CD4-positive, alpha-beta T cell treated with Interleukin-10 for 1 hour (primary cell): ENCODE results near the gene BPIFB3.

Source experiments
- DNase-seq: peaks from one replicate; pipeline ENCODE4 v3.0.0-alpha.2; 2020

Gene BPIFB3

DNA sequence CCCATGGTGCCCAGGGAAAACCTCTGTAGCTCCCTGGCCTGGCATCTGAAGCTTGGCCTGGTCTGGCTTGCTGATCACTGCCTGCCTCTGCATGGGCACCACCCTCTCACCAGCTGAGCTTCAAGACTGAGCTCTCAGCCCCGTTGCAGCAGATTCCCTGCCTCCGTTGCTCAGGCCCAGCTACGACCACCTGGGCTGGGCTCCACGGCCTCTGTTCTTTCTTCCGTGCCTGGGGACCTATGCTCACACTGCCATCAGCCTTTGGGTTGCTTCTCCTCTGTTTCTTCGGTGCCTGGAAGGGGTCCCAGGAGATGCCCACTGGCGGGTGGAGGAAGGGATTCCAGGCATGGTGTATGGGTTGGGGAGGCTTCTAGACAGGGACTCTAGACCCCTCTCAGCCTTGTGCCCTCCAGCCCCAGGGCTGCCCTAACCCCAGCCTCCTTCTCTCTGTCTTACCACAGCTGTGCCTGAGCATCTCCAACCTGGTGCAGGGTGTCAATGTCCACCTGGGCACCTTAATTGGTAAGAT is 37.1 kb upstream of the BPIFB3 start:
- no peak for DNase-seq

DNA sequence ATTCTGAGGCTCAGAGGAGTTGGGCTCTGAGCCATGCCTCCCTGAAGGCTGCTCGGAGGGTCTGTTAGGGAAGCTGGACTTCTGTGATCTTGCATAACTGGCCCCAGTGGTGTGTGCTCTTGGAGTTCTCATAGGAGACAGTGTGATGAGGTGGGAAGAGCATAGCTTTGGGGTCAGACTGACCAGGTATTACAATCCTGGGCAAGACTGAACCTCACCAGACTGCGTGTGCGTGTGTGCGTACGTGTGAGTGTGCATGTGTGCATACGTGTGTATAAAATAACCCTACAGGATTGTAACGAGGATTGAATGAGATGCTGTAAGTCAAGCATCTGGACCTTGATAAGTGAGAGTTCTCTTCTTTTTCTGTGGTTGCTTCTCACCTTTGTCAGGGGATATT is 36.2 kb upstream of the BPIFB3 start:
- DNase-seq, result no peak

DNA sequence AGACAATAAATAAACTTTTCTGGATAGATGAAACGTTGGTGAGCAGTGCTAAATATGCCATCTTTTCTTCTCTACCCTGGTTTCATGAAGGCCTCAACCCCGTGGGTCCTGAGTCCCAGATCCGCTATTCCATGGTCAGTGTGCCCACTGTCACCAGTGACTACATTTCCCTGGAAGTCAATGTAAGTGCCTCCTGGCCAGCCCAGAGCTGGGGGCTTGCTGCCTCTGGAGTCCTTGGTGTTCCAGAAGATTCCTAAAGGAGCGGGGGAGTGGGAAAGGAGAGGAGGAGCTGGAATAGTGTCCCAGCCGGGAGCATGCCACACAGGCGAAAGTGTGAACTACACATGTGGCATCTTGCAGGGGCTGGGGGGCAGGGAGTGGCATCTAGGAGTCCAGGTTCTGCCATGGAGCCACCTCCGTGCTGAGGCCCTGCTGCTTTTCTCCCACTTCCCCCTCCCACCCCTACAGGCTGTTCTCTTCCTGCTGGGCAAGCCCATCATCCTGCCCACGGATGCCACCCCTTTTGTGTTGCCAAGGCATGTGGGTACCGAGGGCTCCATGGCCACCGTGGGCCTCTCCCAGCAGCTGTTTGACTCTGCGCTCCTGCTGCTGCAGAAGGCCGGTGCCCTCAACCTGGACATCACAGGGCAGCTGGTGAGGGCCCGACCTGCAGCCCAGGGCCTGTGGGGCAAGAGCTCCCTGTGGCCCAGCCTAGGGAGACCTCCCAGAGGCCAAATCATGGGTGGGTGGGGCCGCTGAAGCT is 35.4 kb upstream of the BPIFB3 start:
- no peak for DNase-seq

DNA sequence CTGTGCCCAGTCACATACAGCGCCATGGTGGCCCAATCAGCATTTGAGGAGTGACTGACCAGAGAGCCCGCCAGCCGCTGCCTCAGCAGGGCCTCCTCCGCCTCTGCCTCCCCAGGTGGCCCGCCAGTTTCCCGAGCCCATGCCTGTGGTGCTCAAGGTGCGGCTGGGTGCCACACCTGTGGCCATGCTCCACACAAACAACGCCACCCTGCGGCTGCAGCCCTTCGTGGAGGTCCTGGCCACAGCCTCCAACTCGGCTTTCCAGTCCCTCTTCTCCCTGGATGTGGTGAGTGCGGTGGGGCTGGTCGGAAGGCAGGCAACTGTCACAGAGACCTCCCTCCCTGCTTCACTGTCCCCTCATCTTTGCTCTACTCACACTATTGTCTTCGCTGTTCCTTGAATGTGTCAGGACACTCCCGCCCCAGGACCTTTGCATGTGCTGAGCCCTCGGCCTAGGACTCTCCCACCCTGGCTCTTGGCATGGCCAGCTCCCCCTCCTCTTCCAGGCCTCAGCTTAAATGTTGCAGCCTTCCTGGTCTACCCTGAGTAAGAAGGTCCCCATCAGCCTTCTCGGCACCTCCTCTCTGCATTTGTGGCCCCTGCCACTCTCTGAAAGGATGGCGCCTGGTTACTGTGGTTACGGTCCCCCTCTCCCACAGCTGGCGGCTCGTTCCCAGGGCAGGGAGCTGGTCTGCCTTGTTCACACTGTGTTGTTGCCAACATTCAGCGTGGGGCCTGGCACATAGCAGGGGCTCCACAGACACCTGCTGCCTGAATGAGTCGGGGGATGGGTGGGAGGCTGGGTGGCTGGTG is 34.0 kb upstream of the BPIFB3 start:
- no peak for DNase-seq

DNA sequence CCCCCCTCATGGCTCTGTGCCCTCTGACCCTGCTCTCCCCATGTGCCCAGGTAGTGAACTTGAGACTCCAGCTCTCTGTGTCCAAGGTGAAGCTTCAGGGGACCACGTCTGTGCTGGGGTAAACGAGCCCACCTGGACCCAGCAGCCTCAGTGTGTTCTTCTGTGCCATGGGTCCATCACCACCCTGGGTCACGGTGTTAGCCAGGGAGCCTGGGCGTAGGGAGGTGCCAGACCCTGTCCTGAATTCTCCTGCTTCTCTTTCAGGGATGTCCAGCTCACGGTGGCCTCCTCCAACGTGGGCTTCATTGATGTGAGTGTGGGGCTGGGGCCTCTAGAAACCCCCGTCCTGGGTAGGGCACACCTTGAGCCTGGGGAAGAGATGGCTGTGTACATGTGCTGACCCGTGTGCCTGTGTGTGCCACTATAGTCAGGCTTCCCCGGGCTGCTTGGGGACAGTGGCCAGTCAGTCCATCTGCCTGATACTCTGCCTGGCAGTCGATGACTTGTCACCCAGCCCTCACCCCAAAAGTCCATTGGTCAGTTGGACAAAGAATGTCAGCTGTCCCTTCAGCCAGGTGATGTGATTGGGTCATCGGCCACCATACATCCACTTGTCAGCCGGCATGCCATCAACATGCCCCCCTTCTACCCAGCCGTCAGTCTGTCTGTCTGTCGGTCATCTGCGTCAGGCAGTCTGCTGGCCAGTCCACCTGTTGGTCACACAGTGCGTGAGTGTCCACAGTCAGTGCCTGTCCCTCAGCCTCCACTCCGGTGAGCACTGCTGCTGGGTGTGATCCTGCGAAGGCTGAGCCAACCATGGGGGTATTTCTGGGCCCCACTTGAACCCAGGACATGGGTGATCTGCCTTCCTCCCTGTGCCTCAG is 33.2 kb upstream of the BPIFB3 start:
- DNase-seq, result no peak

DNA sequence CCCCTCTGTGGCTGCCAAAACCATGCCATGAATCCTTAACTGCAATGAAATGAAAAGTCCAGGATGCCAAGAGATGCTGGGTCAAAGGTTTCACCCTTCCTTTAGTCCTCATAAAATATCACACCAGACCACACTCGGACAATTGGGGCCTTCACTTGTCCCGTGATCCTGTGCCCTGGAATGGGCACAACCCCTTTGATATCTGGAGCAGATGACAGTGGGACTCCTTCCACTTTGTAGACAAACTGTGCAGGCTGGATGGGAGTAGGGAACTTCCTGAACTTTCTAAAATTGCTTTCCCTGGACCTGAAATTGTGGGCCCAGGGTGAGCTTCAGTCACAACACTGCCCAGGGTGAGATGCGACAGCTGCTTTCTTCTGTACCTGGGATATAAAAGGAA is 31.8 kb upstream of the BPIFB3 start:
- no peak for DNase-seq

DNA sequence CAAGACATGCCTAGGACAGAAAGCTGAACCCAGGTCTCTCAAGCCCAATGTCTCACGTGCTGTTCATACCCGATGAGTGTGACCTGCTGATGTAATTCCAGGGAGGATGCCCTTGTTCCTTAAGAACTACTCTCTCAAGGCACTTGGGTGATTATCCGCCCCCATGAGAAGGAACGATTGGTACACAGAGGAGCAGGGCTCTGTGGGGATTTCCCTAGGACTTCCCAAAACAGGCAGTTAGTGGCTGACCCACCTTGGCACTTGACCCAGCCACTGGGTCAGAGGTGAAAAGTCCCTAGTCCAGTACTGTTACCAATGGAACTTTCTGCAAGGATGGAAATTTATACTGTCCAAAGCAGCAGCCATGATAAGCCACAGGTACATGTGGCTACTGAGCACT is 31.4 kb upstream of the BPIFB3 start:
- DNase-seq, result no peak

DNA sequence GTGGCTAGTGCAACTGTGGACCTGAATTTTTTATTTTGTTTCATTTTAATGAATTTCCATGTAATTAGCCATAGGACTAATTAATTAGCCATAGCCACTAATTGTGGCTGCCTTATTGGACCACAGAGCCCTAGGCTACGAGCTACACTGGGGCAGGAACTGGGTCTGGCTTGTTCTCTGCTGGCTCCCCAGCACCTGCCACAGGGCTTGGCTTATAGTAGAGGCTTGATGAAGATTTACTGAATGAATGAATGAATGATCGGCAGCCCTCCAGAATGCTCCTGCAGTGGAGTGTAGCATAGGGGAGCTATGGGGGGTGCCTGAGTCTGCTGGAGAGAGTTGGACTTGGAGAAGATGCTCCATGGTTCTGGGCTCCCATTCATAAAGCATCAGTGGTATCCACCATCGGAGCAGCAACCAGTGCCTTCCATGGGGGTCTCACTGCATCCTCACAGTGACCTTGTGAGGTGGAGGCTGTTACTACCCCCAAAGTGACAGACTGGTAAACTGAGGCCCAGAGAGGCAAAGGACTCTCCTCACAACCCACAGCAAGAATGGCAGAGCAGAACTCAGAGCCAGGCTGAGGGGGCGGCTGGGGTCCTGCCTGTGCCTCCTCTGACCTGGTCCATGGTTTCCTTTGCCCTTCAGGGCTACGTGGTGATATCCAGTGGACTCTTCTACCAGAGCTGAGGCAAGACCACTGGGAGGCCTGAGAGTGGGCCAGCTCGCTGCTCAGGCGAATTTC is 30.8 kb upstream of the BPIFB3 start:
- DNase-seq, result no peak

DNA sequence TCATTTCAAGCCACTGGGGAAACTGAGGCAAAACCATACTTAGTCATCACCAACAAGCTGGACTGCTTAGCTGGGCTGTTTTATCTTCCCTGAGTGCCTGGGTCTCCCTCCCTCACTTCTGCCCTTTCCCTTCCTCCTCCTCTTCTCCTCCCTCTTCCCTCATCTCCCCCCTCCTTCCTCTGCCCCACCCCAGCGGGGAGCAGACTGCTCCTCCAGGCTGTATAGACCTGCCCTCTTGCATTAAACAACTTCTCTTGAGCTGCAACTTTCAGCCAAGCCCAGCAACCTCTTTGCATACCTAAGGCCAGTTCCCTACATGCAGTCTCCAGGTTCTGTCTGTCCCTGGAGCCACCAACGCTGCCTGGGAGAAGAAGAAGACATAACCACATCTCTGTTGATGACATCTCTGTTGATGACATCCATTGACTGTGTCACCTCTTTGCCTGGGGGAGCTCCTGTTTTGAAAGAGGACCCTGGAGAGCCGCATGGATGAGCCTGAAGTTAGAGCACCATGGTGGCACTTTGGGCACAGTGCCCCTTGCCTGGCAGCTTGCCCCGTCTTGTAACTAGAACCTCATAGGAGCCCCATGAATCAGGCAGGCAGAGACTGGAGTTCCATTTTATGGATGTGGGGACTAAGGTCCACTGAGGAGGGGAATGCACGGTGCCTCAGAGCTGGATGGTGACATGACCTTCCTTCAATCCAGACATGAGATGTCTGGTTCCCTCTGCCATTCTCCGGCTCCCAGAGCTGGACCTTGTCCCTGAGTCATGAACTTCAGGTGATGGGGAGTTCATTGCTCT is 30.1 kb upstream of the BPIFB3 start:
- no peak for DNase-seq

DNA sequence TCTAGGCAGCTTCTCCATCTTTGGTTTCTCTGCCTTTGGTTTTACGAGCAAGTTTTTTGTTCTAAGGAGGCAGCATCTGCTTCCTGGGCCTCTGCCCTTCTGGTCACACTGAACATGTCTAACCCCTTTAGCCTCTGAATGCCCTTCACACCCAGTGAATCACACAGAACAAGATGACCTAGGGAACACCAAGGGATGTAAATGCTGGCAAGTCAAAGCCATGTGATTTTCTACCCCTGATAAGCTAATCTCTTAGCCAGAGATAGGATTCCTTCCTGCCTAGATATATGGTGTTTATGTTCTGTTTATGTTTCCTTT is 29.5 kb upstream of the BPIFB3 start:
- DNase-seq, result no peak

DNA sequence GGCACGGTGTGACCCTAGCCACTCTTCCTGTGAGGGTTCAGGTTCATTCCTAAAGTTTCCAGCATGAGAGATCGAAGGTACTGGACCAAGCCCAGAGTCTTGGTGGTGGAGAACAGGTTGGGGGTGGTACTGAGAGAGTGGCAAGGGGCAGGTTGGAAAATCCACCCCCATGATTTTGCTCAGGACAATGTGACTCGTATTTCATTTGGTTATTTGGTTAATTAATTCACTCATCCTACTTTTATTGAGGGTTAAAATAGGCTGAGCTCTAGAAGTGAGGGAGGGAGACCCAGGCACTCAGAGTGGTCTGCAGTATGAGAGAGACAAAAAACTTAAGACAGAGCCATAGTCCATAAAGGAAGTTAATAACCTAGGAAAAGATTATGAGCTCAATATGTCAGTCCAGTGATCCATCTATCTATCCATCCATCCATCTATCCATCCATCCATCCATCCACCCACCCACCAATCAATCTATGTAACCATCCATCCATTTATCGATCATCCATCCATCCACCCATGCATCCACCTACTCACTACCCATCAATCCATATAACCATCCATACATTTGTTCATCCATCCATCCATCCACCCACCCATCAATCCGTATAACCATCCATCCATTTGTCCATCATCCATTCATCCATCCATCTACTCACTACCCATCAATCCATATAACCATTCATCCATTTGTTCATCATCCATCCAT is 28.9 kb upstream of the BPIFB3 start:
- DNase-seq, result no peak

DNA sequence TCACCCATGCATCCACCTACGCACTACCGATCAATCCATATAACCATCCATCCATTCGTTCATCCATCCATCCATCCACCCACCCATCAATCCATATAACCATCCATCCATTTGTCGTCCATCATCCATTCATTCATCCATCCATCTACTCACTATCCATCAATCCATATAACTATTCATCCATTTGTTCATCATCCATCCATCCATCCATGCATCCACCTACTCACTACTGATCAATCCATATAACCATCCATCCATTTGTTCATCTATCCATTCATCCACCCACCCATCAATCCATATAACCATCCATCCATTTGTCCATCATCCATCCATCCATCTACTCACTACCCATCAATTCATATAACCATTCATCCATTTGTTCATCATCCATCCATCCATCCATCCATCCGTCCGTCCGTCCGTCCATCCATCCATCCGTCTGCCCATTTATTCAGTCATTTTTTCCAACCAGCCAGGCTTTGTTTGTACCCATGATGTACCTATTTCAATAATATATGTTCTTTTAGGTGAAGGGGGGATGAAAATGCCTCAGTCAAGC is 28.3 kb upstream of the BPIFB3 start:
- DNase-seq, result no peak

DNA sequence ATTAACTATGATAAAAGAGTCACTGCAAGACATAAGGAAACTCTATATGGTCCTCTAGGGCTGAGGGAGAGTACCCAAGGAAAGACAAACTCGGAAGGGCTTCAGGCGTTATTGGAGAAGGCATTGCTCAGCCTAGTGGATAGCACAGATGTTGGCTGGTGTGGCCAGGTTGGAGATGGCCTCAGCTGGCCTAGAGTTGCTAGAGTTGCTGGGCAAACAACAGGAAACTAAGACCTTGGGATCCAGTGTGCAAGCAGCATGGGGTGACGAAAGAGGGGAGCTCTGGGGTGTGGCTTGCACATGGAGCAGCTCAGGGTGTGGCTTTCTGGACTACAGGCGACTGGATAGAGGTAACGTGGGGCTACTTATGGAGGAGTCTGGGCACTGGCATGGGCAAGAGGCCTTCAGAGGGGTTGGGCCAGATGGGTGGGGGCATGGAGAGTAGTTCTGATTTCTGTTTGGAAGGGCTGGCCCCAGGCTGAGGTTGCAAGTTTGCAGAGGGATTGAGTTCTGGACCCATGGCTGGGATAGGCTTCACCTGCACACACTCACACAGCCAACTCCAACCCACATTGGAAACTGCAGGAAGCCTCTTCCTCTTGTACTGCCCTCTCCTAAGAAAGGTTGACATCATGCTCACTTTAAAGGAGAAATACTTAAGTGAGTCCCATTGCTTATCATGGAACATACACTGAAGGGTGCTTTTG is 27.5 kb upstream of the BPIFB3 start:
- no peak for DNase-seq

DNA sequence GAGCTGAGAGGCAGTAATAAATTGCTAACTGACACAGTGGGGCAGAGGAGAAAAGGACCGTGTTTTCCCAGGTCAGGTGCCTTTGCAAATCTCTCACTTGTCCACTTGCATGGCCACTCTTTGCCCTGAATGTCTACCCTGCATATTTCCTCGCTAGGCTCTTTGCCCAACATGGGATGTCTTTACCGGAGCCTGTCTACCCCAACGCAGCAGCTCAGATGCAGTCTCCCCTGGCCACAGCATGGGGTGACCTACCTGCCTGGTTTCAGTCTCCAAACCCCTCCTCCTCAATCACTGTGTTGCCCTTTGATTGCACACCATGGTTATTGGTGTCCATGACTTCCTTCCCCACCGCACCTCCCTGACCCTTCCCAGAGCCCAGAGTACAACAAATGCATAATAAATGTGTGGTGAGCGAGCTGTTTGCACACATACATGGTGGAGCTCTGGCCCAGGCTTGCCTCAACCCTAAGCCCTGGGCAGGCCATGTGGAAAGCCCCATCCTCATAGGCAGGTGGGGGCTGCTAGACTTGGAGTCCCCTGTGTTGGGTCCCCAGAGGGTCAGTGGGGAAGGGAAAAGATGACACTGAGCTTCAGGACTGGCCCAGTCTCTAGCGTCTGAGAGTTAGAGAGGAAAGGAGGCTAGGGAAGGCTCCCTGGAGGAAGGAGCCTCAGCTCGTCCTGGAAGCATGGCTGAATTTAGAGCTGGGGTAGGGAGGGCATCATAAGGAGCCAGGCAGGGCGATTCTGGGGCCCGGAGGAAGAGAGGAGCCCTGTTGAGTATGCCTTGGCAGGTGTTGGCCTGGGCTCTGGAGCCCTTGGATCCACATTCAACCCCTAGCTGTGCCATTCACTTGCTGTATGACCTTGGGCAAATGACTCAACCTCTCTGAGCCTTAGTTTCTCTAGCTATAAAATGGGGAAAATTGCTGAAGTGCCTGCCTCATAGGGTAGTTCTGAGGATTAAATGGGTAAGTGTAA is 26.6 kb upstream of the BPIFB3 start:
- DNase-seq, result no peak

DNA sequence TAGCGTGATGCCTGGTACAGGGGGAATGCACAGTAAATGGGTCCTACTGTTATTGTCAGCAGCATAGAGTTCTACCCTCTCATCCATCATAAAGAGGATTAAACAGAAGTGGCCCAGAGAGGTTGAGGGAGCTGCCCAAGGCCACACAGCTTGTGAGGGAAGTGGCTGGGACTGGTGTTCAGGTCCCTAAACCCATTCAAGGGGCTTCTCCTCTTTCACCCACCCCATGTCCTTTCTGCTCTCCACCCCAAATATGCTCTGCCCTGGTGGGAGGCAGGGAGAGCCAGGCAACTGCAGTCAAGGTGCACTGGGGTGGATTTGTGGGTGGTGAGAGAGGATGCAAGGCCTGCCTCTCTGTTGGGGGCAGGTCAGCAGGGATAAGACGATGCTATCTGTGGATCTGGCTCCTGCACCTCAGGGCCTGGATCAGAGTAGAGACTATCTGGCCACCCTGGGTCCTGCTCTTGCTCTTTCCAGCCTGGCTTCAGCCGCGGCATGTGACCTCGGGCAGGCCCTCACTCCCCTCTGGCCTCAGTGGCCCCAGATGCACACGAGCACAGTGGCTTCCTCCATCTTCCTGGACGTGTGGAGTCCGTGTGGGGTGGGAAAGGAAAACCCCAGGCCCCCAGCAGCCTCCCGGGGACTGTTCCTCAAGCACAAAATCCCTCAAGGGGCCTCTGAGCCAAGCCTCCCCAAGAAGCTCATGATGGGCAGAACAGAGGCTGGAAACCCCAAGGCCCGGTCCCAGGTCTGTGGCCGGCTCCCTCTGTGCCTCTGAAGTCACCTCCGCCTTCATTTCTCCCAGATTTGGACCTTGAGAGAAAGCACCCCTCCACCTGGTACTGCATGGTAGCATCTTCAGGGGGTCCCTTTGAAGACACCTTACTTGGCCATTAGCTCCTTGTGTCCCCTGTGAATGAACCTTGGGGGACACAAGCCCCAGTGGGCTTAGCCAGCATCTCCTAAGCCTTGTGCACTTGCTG is 25.6 kb upstream of the BPIFB3 start:
- DNase-seq, result no peak

DNA sequence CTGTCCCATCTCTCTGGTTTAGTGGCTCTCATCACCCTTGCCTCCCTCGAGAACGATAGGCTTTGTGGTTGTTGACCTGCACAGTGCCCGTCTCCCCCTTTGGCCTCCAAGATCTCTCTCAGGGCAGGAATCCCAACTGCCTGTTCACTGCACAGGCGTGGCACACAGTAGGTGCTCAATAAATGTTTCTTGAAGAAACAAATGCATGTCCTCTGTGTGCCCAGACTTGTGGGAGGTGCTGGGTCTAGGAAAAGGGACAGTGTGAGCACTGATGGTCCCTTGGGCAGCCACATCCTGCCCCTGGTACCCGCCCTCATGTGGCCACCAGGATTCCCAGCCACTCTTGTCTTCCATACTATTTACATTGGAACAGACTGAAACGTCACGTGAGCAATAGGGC is 24.8 kb upstream of the BPIFB3 start:
- DNase-seq, result no peak

DNA sequence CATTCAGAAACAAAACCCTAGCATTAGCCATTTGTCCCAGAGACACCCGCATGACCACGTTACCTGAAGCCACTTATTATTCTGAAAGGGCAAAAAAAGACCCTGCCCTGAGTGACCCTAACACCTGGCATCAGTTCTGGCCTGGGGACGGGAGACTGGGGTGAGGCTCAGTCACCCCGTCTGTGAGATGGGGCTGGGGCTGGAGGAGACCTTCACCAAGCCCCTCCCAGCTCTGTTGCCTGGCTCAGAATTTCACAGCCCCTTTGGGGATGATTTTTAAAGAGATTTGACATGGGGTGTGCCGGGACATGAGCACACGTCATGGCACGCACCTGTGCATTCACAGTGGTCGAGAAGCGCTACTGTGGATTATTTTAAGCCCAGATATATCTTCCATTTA is 23.6 kb upstream of the BPIFB3 start:
- DNase-seq, result no peak

DNA sequence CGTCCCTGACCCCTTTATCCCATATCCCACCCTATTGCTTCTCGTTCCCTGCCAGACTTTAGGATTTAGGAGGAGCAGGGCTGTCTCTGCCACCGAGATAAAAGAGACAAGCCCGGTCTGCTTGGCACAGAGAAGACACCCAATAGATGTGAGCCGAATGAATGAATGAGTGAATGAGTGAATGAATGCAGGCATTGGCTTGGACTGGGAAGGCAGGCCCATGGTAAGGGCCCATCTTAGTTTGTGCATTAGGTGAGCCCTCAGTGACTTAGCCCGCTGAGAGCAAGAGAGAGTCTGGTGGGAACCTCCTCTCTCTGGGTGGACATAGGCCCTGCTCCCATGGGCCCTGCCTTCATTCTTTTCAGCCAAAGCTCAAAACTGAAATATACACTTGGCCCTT is 23.1 kb upstream of the BPIFB3 start:
- DNase-seq, result no peak
